H1 (cell line): ENCODE results near the gene LRRC56. TPM values are rescaled to one million over a fixed set of nuclear protein-coding genes. Genes with fewer than 3 reads are reported as not detected.

Experiments used
- CTCF ChIA-PET: fragments of 300-600 bp; sonication (Branson Sonifier 250); formaldehyde crosslinking; loops from one replicate; lab custom pipeline; 2021; ENCODE audit not compliant: partially characterized antibody; lab: Charles Lee
- POLR2A ChIA-PET: fragments of 300-600 bp; sonication (Branson Sonifier 250); formaldehyde crosslinking; loops from one replicate; lab custom pipeline; 2021; ENCODE audit warnings: inconsistent platforms; ENCODE audit not compliant: partially characterized antibody; lab: Charles Lee
- DNase-seq, 2 experiments: peaks; one replicate each; pipeline versions ENCODE4 v3.0.0 to v3.0.0-alpha.2; 2010 to 2022; ENCODE audit warnings: low spot score in 2 of 2, low read depth in 1 of 2, mixed read lengths in 1 of 2
- FAIRE-seq: peaks from 2 replicates; lab custom pipeline; 2011; peaks lifted over from hg19 to GRCh38; lab: Jason Lieb, UNC
- H2AFZ ChIP-seq: 2 replicates; pipeline ENCODE4 v1.8.1; 2012; ENCODE audit warnings: low read length, inconsistent platforms
- H2AK5ac ChIP-seq: 2 replicates; pipeline ENCODE4 v1.6.1; 2013; ENCODE audit warnings: low read depth, low read length
- H2BK120ac ChIP-seq: replicated peaks from 2 replicates; pipeline ENCODE3; 2013; ENCODE audit warnings: low read depth, low read length, inconsistent platforms
- H2BK12ac ChIP-seq: 2 replicates; pipeline ENCODE4 v1.6.1; 2013; ENCODE audit warnings: low read depth, low read length
- H2BK15ac ChIP-seq: 2 replicates; pipeline ENCODE4 v1.6.1; 2013; ENCODE audit warnings: low read length
- H2BK20ac ChIP-seq: 2 replicates; pipeline ENCODE4 v1.6.1; 2013; ENCODE audit warnings: low read length
- H2BK5ac ChIP-seq: 2 replicates; pipeline ENCODE4 v1.6.1; 2013; ENCODE audit warnings: low read depth, low read length
- H3K14ac ChIP-seq: 2 replicates; pipeline ENCODE4 v1.6.1; 2013; ENCODE audit warnings: inconsistent platforms; ENCODE audit not compliant: insufficient read length
- H3K18ac ChIP-seq: 2 replicates; pipeline ENCODE4 v1.6.1; 2013; ENCODE audit warnings: low read length; ENCODE audit errors: extremely low read depth
- H3K23ac ChIP-seq: 2 replicates; pipeline ENCODE4 v1.6.1; 2013; ENCODE audit warnings: inconsistent platforms; ENCODE audit not compliant: insufficient read length
- H3K23me2 ChIP-seq: 2 replicates; pipeline ENCODE4 v1.6.1; 2013; ENCODE audit warnings: low read depth, low read length
- H3K27ac ChIP-seq: 2 replicates; pipeline ENCODE4 v1.6.1; 2011; ENCODE audit warnings: low read depth, low read length, inconsistent platforms
- H3K27me3 ChIP-seq, 4 experiments: replicated peaks in 1 of 4; 1 replicate in 1 of 4; 2 replicates in 3 of 4; pipeline versions ENCODE4 v1.6.1 to v1.8.1; 2011 to 2013; ENCODE audit warnings: low read length in 3 of 4, mild to moderate bottlenecking in 3 of 4, inconsistent platforms in 2 of 4, mixed read lengths in 2 of 4, moderate library complexity in 1 of 4; ENCODE audit not compliant: control insufficient read depth in 3 of 4, insufficient read depth in 3 of 4; ENCODE audit errors: extremely low read depth in 1 of 4
- H3K36me3 ChIP-seq, 4 experiments: 2 replicates each; pipeline versions ENCODE4 v1.6.1 to v1.8.1; 2011 to 2013; ENCODE audit warnings: mild to moderate bottlenecking in 4 of 4, low read length in 3 of 4, moderate library complexity in 2 of 4, control low read depth in 1 of 4, inconsistent platforms in 1 of 4; ENCODE audit not compliant: insufficient read depth in 4 of 4, control insufficient read depth in 2 of 4
- H3K4ac ChIP-seq: replicated peaks from 2 replicates; pipeline ENCODE3; 2013; ENCODE audit warnings: low read length, low read depth, mixed read lengths, inconsistent platforms; ENCODE audit not compliant: insufficient read length
- H3K4me1 ChIP-seq, 4 experiments: replicated peaks in 1 of 4; 1 replicate in 1 of 4; 2 replicates in 3 of 4; pipeline versions ENCODE4 v1.6.1 to v1.8.1; 2011 to 2013; ENCODE audit warnings: low read length in 3 of 4, inconsistent platforms in 2 of 4, mixed read lengths in 1 of 4; ENCODE audit not compliant: insufficient read depth in 4 of 4, control insufficient read depth in 3 of 4
- H3K4me2 ChIP-seq, 2 experiments: 2 replicates each; pipeline versions ENCODE4 v1.6.1 to v1.8.1; 2011 to 2013; ENCODE audit warnings: low read depth in 2 of 2, low read length in 2 of 2, control low read depth in 1 of 2, inconsistent platforms in 1 of 2, mild to moderate bottlenecking in 1 of 2; ENCODE audit not compliant: insufficient read depth in 1 of 2
- H3K4me3 ChIP-seq, 4 experiments: fragments of 200-600, 300-600 bp in 1 of 4; sonication (generic), shearing (Covaris generic), sonication (Bioruptor Twin) in 1 of 4; 2 replicates each; pipeline versions ENCODE4 v1.5.1 to v1.8.1; 2011 to 2016; ENCODE audit warnings: low read length in 4 of 4, low read depth in 3 of 4, control low read depth in 2 of 4, inconsistent platforms in 2 of 4, mild to moderate bottlenecking in 2 of 4, mixed read lengths in 1 of 4, moderate library complexity in 1 of 4; ENCODE audit not compliant: insufficient read depth in 2 of 4; ENCODE audit errors: extremely low read depth in 1 of 4
- H3K56ac ChIP-seq: replicated peaks from 2 replicates; pipeline ENCODE3; 2013; ENCODE audit warnings: low read depth, mild to moderate bottlenecking, mixed read lengths, low read length, inconsistent platforms; ENCODE audit not compliant: insufficient read length
- H3K79me1 ChIP-seq: 2 replicates; pipeline ENCODE4 v1.6.1; 2013; ENCODE audit warnings: low read depth, low read length, control low read depth
- H3K79me2 ChIP-seq, 2 experiments: 2 replicates each; pipeline versions ENCODE4 v1.6.1 to v1.8.1; 2012 to 2013; ENCODE audit warnings: low read length in 2 of 2, mild to moderate bottlenecking in 2 of 2, inconsistent platforms in 1 of 2; ENCODE audit not compliant: insufficient read depth in 2 of 2, control insufficient read depth in 1 of 2
- H3K9ac ChIP-seq, 4 experiments: replicated peaks in 1 of 4; 1 replicate in 1 of 4; 2 replicates in 3 of 4; pipeline versions ENCODE4 v1.6.1 to v1.8.1; 2011 to 2013; ENCODE audit warnings: low read depth in 3 of 4, low read length in 3 of 4, control low read depth in 2 of 4, mild to moderate bottlenecking in 2 of 4, moderate library complexity in 2 of 4, inconsistent platforms in 1 of 4; ENCODE audit errors: extremely low read depth in 1 of 4
- H3K9me3 ChIP-seq, 2 experiments: 2 replicates each; pipeline versions ENCODE4 v1.6.1 to v1.8.1; 2012 to 2013; ENCODE audit warnings: mild to moderate bottlenecking in 2 of 2, moderate library complexity in 2 of 2, control low read depth in 1 of 2, inconsistent platforms in 1 of 2, low read depth in 1 of 2, low read length in 1 of 2, mixed read lengths in 1 of 2; ENCODE audit not compliant: insufficient read depth in 2 of 2
- H4K20me1 ChIP-seq, 2 experiments: replicated peaks in 1 of 2; 2 replicates each; pipeline versions ENCODE3 to v1.8.1; 2011 to 2013; ENCODE audit warnings: inconsistent platforms in 2 of 2, low read length in 2 of 2, mild to moderate bottlenecking in 1 of 2; ENCODE audit not compliant: insufficient read depth in 2 of 2, control insufficient read depth in 1 of 2
- H4K5ac ChIP-seq: 2 replicates; pipeline ENCODE4 v1.6.1; 2013; ENCODE audit warnings: low read length, low read depth, mixed read lengths, inconsistent platforms; ENCODE audit not compliant: insufficient read length
- H4K8ac ChIP-seq: 2 replicates; pipeline ENCODE4 v1.8.0; 2013; ENCODE audit warnings: mild to moderate bottlenecking, moderate library complexity, low read length, inconsistent platforms; ENCODE audit not compliant: insufficient read depth; ENCODE audit errors: extremely low read depth
- H4K91ac ChIP-seq: replicated peaks from 2 replicates; pipeline ENCODE3; 2013; ENCODE audit warnings: low read length, mixed read lengths, inconsistent platforms; ENCODE audit not compliant: insufficient read length
- ASH2L ChIP-seq: fragments of 200-600, 300-600 bp; sonication (generic); IDR thresholded peaks from one replicate; pipeline ENCODE4 v1.7.1; 2017; ENCODE audit warnings: low read length
- ATF3 ChIP-seq: IDR thresholded peaks from 2 replicates; pipeline ENCODE4 v1.6.1; 2011; ENCODE audit warnings: low read depth, mild to moderate bottlenecking, low read length; ENCODE audit not compliant: insufficient read depth
- FOSL1 ChIP-seq: IDR thresholded peaks from 2 replicates; pipeline ENCODE4 v1.6.1; 2011; ENCODE audit warnings: mild to moderate bottlenecking, low read depth, low read length, moderate library complexity; ENCODE audit not compliant: insufficient read depth
- HDAC6 ChIP-seq: IDR thresholded peaks from one replicate; pipeline ENCODE4 v1.7.1; 2012; ENCODE audit warnings: low read depth, mild to moderate bottlenecking, inconsistent platforms, low read length, moderate library complexity
- MAX ChIP-seq: IDR thresholded peaks from 2 replicates; pipeline ENCODE4 v1.6.1; 2012; ENCODE audit warnings: inconsistent platforms
- POLR2AphosphoS5 ChIP-seq: IDR thresholded peaks from 2 replicates; pipeline ENCODE4 v1.6.1; 2011; ENCODE audit warnings: low read depth, low read length
- RBBP5 ChIP-seq: IDR thresholded peaks from 2 replicates; pipeline ENCODE4 v1.7.1; 2012; ENCODE audit warnings: low read depth, mild to moderate bottlenecking, inconsistent platforms, low read length, moderate library complexity, borderline replicate concordance
- SP4 ChIP-seq: IDR thresholded peaks from 2 replicates; pipeline ENCODE4 v1.6.1; 2012; ENCODE audit warnings: low read length, inconsistent platforms
- WGBS, 2 experiments: shearing (Covaris generic) in 1 of 2; methylation state at CpG; one replicate each; pipeline versions ENCODE4 v1.1.6 to v1.1.7; 2013 to 2015; ENCODE audit warnings: low lambda C conversion rate in 2 of 2, mixed read lengths in 2 of 2, inconsistent platforms in 1 of 2, low coverage in 1 of 2, missing lambda C conversion rate in 1 of 2; ENCODE audit not compliant: insufficient replicate concordance in 2 of 2, insufficient coverage in 1 of 2, insufficient read length in 1 of 2; ENCODE audit errors: extremely low coverage in 1 of 2, missing lambda C conversion rate in 1 of 2; 5-methylcytosine and 5-hydroxymethylcytosine counted together
- polyA plus RNA-seq, 7 experiments: library from polyadenylated mRNA; depleted of rRNA in 3 of 7; stranded (reverse) in 5 of 7; unstranded in 2 of 7; fragments of >200 nt in 5 of 7; fragments of 200-250 nt in 2 of 7; gene quantifications; 1 replicate in 5 of 7; 2 replicates in 1 of 7; 4 replicates in 1 of 7; pipeline versions ENCODE4 v1.2.1 to v1.2.3, GENCODE V29; 2011 to 2013; ENCODE audit warnings: missing spikeins in 2 of 7, mixed read lengths in 2 of 7
- total RNA-seq: library from RNA; stranded (reverse); fragmentation: NEBNext Ultra II Directional; extraction: Animal tissue kit (Norgen Biotek cat#: 25700); gene quantifications from 2 replicates; pipeline ENCODE4 v1.2.1, GENCODE V29; 2021

The LRRC56 gene
- total and polyA plus RNA-seq, 2 of the 8 experiments (the other 6 are each of a cell fraction or from before 2014, with no cell fraction given) = 0.94 to 1.9 TPM

DNA sequence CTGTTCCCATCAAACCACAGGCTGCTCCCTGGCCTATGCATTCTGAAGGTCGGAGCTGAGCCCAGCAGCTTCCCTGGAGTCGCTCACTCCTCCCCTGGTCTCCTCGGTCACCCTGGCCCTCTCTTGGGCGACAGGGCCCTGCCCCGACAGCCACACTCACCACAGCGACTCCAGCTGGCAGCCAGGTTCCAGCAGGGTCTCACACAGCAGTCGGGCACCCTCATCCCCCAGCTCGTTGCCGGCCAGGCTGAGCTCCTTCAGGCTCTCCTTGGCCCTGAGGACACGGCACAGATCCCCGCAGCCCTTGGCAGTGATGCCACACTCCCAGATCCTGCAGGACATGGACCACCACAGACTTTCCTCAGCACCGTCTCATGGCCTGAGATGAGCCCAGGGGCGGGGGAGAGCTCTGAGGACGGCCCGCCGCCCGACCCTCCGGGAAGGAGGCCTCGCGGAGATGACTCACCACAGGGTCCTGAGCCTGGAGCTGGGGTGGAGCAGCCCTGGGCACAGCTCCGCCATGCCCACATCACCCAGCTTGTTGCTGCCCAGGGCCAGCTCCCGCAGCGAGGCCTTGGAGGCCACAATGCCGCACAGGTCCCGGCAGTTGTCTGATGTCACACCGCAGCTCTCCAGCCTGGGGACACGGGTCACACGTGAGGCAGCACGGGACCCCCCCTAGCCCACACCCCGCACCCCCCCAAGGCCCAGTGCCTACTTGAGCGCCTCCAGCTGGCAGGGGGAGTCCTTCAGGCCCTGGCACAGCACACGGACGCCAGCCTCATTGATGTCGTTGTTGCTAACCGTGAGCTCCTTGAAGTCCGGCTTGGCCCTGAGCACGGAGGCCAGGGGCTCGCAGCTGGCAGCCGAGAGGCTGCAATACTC lies 38.8 kb upstream of the LRRC56 start:
- no peak for DNase-seq

More for the DNA sequence above, 38.8 kb upstream of the LRRC56 start:
- H3K79me1 ChIP-seq = no peaks in the 10 kb centered on the region; the same call in none of the 2 replicates
- 94% methylated on average over 26 of the region's 39 CpGs; no CpG with 5 or more reads in 1 of the 2 experiments for WGBS, 2 experiments
- no peak overlapping the region for H3K14ac ChIP-seq
- H2BK12ac ChIP-seq = no peak overlapping the region
- H3K23ac ChIP-seq = no peak overlapping the region
- H3K4ac ChIP-seq = no peak overlapping the region
- no peak overlapping the region for H4K91ac ChIP-seq
- no peak overlapping the region for H3K27ac ChIP-seq
- no peak overlapping the region for H4K5ac ChIP-seq
- no peak overlapping the region for H2BK5ac ChIP-seq
- no peaks in the 10 kb centered on the region for H3K79me2 ChIP-seq
- H3K18ac ChIP-seq = no peak overlapping the region
- no peak overlapping the region for H2BK15ac ChIP-seq
- no peaks in the 10 kb centered on the region for H3K4me1 ChIP-seq
- no peaks in the 10 kb centered on the region for H3K23me2 ChIP-seq
- H3K9ac ChIP-seq = no peak overlapping the region
- no peak for FAIRE-seq
- H2AFZ ChIP-seq = no peak overlapping the region
- H4K8ac ChIP-seq = no peak overlapping the region
- H2BK120ac ChIP-seq = no peak overlapping the region
- no peak overlapping the region for H3K4me2 ChIP-seq
- no peaks in the 10 kb centered on the region for H3K27me3 ChIP-seq
- ChIA-PET POLR2A (interaction anchor here (0.7 to 1.6 kb wide), 12 partner anchors 8 to 278 kb away, joined by 3 to 7 read pairs (median 3); partner anchors contain the start of genes GATD1 and HRAS), CTCF (interaction anchor here (0.7 to 1.3 kb wide), 8 partner anchors 19 to 248 kb away, joined by 3 to 8 read pairs (median 3); no protein-coding TSS in a partner anchor)
- H4K20me1 ChIP-seq = peaks cover 4 to 12% of the 10 kb centered on the region in 2 experiments
- peaks cover 17 to 50% (median 33%) of the 10 kb centered on the region in 4 experiments; a peak in 7 of 8 replicates for H3K36me3 ChIP-seq
- H2BK20ac ChIP-seq = no peak overlapping the region
- H3K9me3 ChIP-seq = peaks cover 11 to 19% of the 10 kb centered on the region in 2 experiments; a peak in 3 of 4 replicates
- H2AK5ac ChIP-seq = no peak overlapping the region
- no peak overlapping the region for H3K4me3 ChIP-seq
- H3K56ac ChIP-seq = no peak overlapping the region
- TF ChIP-seq POLR2AphosphoS5 (no peak), RBBP5 (no peak), HDAC6 (no peak), FOSL1 (no peak), SP4 (no peak), MAX (no peak), ASH2L (no peak), ATF3 (no peak)
